Common myeloid progenitor, CD34-positive (primary cell): ENCODE results near the gene DTNB.

Experiments used
- CTCF ChIA-PET: fragments of 350-600 bp; sonication (Branson Sonifier 250); formaldehyde crosslinking; loops from one replicate; lab custom pipeline; 2021; ENCODE audit warnings: antibody characterized with exemption; lab: Charles Lee
- POLR2A ChIA-PET: fragments of 350-600 bp; sonication (Branson Sonifier 250); formaldehyde crosslinking; loops from one replicate; lab custom pipeline; 2021; ENCODE audit warnings: antibody characterized with exemption; lab: Charles Lee
- DNase-seq, 3 donors: peaks; one replicate each; pipeline versions ENCODE4 v3.0.0 to v3.0.0-alpha.2; 2013
- H3K27ac ChIP-seq, 2 experiments: 1 replicate in 1 of 2; 2 replicates in 1 of 2; pipeline ENCODE4 v1.7.0; 2013; ENCODE audit warnings: inconsistent platforms in 2 of 2, low read length in 2 of 2, mild to moderate bottlenecking in 2 of 2, low read depth in 1 of 2, moderate library complexity in 1 of 2; ENCODE audit not compliant: severe bottlenecking in 2 of 2, insufficient read depth in 1 of 2, poor library complexity in 1 of 2
- H3K27me3 ChIP-seq, 5 experiments: replicated peaks in 2 of 5; 1 replicate in 3 of 5; 2 replicates in 2 of 5; pipeline versions ENCODE4 v1.6.1 to v1.7.0; 2013; ENCODE audit warnings: low read length in 4 of 5, mild to moderate bottlenecking in 2 of 5, moderate library complexity in 2 of 5, inconsistent platforms in 1 of 5; ENCODE audit not compliant: insufficient read depth in 5 of 5, control insufficient read depth in 4 of 5
- H3K36me3 ChIP-seq, 4 experiments: 1 replicate in 2 of 4; 2 replicates in 2 of 4; pipeline versions ENCODE4 v1.6.1 to v1.7.0; 2013; ENCODE audit warnings: low read length in 3 of 4, control low read depth in 1 of 4, mild to moderate bottlenecking in 1 of 4; ENCODE audit not compliant: control insufficient read depth in 4 of 4, insufficient read depth in 4 of 4
- H3K4me1 ChIP-seq, 4 experiments: 1 replicate in 3 of 4; 2 replicates in 1 of 4; pipeline versions ENCODE4 v1.6.1 to v1.7.1; 2013; ENCODE audit warnings: low read length in 3 of 4, mild to moderate bottlenecking in 3 of 4, control low read depth in 1 of 4, inconsistent platforms in 1 of 4, moderate library complexity in 1 of 4; ENCODE audit not compliant: control insufficient read depth in 4 of 4, insufficient read depth in 4 of 4; ENCODE audit errors: control extremely low read depth in 1 of 4
- H3K4me3 ChIP-seq, 7 experiments: 1 replicate in 4 of 7; 2 replicates in 3 of 7; pipeline versions ENCODE4 v1.5.1 to v1.7.0; 2013; ENCODE audit warnings: mild to moderate bottlenecking in 7 of 7, low read length in 6 of 7, moderate library complexity in 6 of 7, inconsistent platforms in 2 of 7, low read depth in 2 of 7, control low read depth in 1 of 7; ENCODE audit not compliant: insufficient read depth in 4 of 7, control insufficient read depth in 1 of 7; ENCODE audit errors: extremely low read depth in 1 of 7
- H3K9me3 ChIP-seq, 5 experiments: 1 replicate in 4 of 5; 2 replicates in 1 of 5; pipeline versions ENCODE4 v1.6.1 to v1.7.1; 2013; ENCODE audit warnings: low read length in 4 of 5, mild to moderate bottlenecking in 2 of 5, inconsistent platforms in 1 of 5, low read depth in 1 of 5, moderate library complexity in 1 of 5; ENCODE audit not compliant: control insufficient read depth in 4 of 5, insufficient read depth in 2 of 5; ENCODE audit errors: control extremely low read depth in 1 of 5
- WGBS: methylation state at CpG from one replicate; pipeline ENCODE4 v1.1.5; 2013; ENCODE audit not compliant: insufficient coverage; 5-methylcytosine and 5-hydroxymethylcytosine counted together

The DTNB gene

DNA sequence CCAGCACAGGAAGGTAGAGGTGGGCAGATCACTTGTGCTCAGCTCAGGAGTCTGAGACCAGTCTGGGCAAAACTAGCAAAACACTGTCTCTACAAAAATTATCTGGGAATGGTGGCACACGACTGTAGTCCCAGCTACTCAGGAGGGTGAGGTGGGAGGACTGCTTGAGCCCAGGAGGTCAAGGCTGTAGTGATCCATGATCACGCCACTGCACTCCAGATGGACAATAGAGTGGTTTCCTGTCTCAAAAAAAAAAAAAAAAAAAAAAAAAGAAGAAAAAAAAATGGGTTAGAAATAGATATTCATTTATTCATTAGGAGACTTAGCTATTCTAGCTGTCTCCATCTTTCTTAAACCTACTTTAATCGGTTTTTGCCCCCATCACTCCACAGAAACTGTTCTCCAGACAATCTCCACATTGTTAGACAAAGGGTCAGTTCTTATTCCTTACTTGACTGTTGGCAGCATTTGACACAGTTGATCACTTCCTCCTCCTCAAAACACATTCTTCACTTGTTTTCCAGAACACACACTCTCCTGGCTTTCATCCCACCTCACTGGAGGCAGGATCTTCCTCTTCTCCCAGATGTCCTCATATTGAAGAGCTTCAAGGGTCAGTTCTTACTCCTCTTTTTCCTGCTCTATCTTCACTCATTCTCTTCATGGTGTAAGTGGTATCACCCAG lies 103.1 kb downstream of the DTNB start:
- DNase-seq = no peak
- Histone ChIP-seq H3K9me3 (no peaks in the 10 kb centered on the region), H3K27me3 (no peaks in the 10 kb centered on the region), H3K27ac (no peak overlapping the region), H3K4me3 (no peak overlapping the region), H3K4me1 (peaks cover 10 to 17% (median 16%) of the 10 kb centered on the region in 4 experiments), H3K36me3 (peaks cover 0 to 4% (median 2%) of the 10 kb centered on the region in 4 experiments)
- ChIA-PET POLR2A (no interaction called here), CTCF (interaction anchor here (1.3 kb wide), 1 partner anchor 17 kb away, joined by 3 read pairs; no protein-coding TSS in a partner anchor)
- WGBS = 100% methylated on average over 2 of the region's 3 CpGs

DNA sequence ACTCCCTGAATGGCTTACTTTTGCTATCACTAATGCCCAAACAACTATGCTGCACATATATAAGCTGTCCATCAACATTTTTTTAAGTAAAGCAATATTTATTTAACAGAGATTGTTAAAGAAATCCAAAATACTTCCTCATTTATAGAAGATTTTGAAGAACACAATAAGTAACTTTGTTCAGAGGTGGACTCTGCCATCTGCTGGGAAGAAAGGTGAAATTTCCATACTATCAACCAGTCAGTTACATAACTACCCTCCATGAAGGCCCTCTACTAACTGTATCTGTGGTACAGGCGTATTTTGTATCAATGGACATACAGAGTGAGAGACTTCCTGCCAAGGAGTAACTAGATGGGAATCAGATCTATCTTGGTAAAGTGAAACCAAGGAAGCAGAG lies 106.0 kb downstream of the DTNB start:
- no CpG with 5 or more reads among the region's 1 CpG for WGBS
- Histone ChIP-seq H3K9me3 (no peaks in the 10 kb centered on the region), H3K27ac (no peak overlapping the region), H3K27me3 (no peaks in the 10 kb centered on the region), H3K36me3 (no peaks in the 10 kb centered on the region), H3K4me1 (peaks cover 10 to 17% (median 16%) of the 10 kb centered on the region in 4 experiments), H3K4me3 (no peak overlapping the region)
- DNase-seq = peak; percentile 78 to 88 (median 88)
- POLR2A ChIA-PET = no interaction called here
- CTCF ChIA-PET = interaction anchor here (0.7 to 3.2 kb wide), 17 partner anchors 9 to 339 kb away, joined by 3 to 26 read pairs (median 5); no protein-coding TSS in a partner anchor

DNA sequence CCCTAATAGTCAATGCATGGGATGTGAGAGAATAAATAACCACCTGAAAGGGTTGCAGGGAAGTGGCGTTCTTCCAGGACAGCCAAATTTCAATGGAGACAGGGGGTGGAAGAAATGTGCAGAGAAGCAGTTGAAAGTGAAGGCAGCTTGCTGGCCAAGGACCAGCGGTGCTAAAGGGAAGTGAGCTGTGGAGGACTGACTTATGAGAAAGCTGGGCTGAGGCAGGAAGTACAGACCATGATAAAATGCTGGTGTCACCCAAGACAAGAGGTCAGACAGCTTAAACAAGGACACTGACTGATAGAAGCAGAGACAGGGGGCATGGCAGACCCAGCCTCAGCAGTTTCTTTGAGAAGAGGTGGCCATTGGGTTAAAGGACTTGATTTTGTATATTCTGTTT lies 106.7 kb downstream of the DTNB start:
- POLR2A ChIA-PET = interaction anchor here (0.9 kb wide), 1 partner anchor 264 kb away, joined by 3 read pairs; no protein-coding TSS in a partner anchor
- peak; percentile 60 to 88 (median 84) for DNase-seq
- CTCF ChIA-PET = interaction anchor here (0.7 to 3.2 kb wide), 20 partner anchors 8 to 371 kb away, joined by 3 to 26 read pairs (median 5); partner anchors contain the start of gene DNMT3A
- peak overlapping the region in 3 of 7 experiments; percentile 30 to 52 (median 31) for H3K4me3 ChIP-seq
- H3K9me3 ChIP-seq = no peaks in the 10 kb centered on the region
- peak overlapping the region in 1 of 2 experiments; percentile 55 for H3K27ac ChIP-seq
- no peaks in the 10 kb centered on the region for H3K27me3 ChIP-seq
- peaks cover 10 to 24% (median 17%) of the 10 kb centered on the region in 4 experiments for H3K4me1 ChIP-seq
- H3K36me3 ChIP-seq = no peaks in the 10 kb centered on the region
- 0% methylated on average over 2 of the region's 2 CpGs for WGBS

GRCh38 chr2:25566094-25566493 lies 107.3 kb downstream of the DTNB start:
- Histone ChIP-seq H3K27ac (no peak overlapping the region), H3K4me1 (peaks cover 10 to 27% (median 19%) of the 10 kb centered on the region in 4 experiments), H3K4me3 (peak overlapping the region in 1 of 7 experiments; percentile 30), H3K36me3 (no peaks in the 10 kb centered on the region), H3K9me3 (no peaks in the 10 kb centered on the region), H3K27me3 (no peaks in the 10 kb centered on the region)
- ChIA-PET POLR2A (interaction anchor here (0.9 kb wide), 1 partner anchor 264 kb away, joined by 3 read pairs; no protein-coding TSS in a partner anchor), CTCF (interaction anchor here (1.1 to 3.2 kb wide), 15 partner anchors 8 to 370 kb away, joined by 3 to 26 read pairs (median 5); partner anchors contain the start of gene DNMT3A)
- no peak for DNase-seq
- 97% methylated on average over 4 of the region's 6 CpGs for WGBS

DNA sequence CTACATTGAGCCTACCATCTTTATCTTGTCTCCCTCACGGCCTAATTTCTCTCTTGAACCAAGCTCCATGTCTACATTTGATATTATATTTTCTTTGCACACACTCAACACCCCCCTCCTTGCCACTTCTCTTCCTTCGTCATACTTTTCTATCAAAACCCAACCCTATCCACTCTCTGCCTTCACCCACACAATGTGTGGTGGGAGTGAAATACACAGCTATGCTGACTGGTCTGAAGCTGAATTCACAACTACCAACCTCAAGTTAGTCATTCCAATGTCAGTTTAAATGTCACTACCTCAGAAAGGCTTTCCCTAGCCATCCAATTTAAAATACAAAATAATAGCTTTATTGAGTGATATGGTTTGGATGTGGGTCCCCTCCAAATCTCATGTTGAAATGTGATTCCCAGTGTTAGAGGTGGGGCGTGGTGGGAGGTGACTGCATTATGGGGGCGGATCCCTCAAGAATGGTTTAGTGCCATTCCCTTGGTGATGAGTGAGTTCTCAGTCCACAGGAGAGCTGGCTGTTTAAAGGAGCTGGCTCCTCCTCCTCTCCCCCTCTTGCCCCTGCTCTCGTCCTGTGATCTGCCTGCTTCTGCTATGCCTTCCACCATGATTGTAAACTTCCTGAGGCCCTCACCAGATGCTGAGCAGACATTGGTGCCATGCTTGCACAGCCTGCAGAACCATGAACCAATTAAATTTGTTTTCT lies 112.1 kb downstream of the DTNB start:
- peak in 1 of 3 donors; percentile 17 for DNase-seq
- no peak overlapping the region for H3K4me3 ChIP-seq
- H3K9me3 ChIP-seq = no peaks in the 10 kb centered on the region
- H3K4me1 ChIP-seq = peaks cover 5 to 47% (median 24%) of the 10 kb centered on the region in 4 experiments
- WGBS = 73% methylated on average over 3 of the region's 5 CpGs
- no peaks in the 10 kb centered on the region for H3K27me3 ChIP-seq
- H3K36me3 ChIP-seq = no peaks in the 10 kb centered on the region
- CTCF ChIA-PET = no interaction called here
- no peak overlapping the region for H3K27ac ChIP-seq
- POLR2A ChIA-PET = no interaction called here

DNA sequence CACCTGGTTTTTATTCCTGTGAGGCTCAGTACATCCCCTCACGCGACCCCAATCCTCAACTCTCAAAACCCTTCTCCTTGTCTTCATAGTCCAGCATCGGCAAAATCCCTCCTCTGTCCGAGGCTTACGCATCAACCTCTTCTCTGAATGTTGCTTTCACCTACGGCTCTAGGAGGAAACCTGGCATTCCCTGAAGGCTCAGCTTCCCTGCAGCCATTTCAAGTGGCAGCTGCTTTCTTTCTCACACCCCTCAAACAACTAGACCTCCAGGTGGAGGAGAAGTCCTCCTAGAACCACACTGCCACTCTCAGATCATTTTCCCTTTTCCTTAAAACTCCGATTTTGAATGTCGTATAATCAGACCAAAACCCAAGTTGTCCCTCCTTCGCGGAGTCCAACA lies 114.2 kb downstream of the DTNB start:
- Histone ChIP-seq H3K4me3 (no peak overlapping the region), H3K4me1 (peaks cover 5 to 43% (median 19%) of the 10 kb centered on the region in 4 experiments), H3K27me3 (no peaks in the 10 kb centered on the region), H3K27ac (peak overlapping the region in 1 of 2 experiments; percentile 77), H3K36me3 (no peaks in the 10 kb centered on the region), H3K9me3 (no peaks in the 10 kb centered on the region)
- CTCF ChIA-PET = interaction anchor here (0.9 to 2.0 kb wide), 3 partner anchors 8 to 197 kb away, joined by 3 to 14 read pairs (median 3); no protein-coding TSS in a partner anchor
- 100% methylated on average over 10 of the region's 10 CpGs for WGBS
- POLR2A ChIA-PET = no interaction called here
- DNase-seq = no peak
